Choroid plexus epithelial cell (primary cell): ENCODE measurements around the gene FRMD5.

Experiments
- DNase-seq: peaks from one replicate; pipeline ENCODE4 v3.0.0-alpha.2; 2010; ENCODE audit warnings: low read depth
- H3K4me3 ChIP-seq: 2 replicates; pipeline ENCODE4 v1.5.1; 2011; ENCODE audit warnings: low read depth, mild to moderate bottlenecking, control low read depth, low read length, moderate library complexity
- TF ChIP-seq, protein P1 (sequence below): conservative IDR thresholded peaks from 2 replicates; pipeline ENCODE4 v1.5.1; 2011; ENCODE audit warnings: low read depth, mild to moderate bottlenecking, control low read depth, inconsistent platforms, low read length, moderate library complexity

Gene FRMD5

DNA sequence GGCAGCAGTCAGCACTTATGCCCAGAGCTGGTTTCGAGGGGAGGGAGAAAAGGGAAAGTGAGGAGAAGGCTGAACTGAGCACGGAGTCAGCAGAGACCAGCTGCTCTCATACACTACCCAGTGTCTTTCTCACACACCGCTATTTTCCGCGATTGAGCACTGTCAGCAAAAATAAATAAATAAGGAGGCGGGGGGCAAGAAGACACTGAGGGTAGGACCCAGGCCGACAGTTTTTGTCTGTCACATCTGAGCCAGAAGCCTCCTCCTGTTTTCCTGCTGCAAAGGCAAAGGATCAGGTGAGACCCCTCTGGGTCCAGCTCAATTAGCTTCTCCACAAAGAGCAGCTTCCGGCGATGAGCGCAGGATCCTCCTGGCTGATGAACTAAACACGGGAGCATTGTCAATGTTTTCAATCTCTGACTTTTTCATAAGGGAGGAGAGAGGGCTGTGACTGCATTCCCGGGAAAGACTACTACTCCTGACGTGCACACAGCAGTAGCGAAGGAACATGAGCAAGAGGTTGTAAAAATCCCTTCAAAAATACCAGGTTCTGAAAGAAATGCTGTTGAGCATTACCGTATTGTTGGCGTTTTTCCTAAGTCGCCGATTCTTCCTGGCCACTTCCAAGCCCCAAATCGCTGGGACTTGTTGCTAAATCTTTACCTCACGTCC is 1.3 kb downstream of the FRMD5 start:
- TF ChIP-seq, protein P1, sequence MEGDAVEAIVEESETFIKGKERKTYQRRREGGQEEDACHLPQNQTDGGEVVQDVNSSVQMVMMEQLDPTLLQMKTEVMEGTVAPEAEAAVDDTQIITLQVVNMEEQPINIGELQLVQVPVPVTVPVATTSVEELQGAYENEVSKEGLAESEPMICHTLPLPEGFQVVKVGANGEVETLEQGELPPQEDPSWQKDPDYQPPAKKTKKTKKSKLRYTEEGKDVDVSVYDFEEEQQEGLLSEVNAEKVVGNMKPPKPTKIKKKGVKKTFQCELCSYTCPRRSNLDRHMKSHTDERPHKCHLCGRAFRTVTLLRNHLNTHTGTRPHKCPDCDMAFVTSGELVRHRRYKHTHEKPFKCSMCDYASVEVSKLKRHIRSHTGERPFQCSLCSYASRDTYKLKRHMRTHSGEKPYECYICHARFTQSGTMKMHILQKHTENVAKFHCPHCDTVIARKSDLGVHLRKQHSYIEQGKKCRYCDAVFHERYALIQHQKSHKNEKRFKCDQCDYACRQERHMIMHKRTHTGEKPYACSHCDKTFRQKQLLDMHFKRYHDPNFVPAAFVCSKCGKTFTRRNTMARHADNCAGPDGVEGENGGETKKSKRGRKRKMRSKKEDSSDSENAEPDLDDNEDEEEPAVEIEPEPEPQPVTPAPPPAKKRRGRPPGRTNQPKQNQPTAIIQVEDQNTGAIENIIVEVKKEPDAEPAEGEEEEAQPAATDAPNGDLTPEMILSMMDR: no peak
- peak; percentile 51 for DNase-seq
- H3K4me3 ChIP-seq: peak overlapping the region; percentile 80

DNA sequence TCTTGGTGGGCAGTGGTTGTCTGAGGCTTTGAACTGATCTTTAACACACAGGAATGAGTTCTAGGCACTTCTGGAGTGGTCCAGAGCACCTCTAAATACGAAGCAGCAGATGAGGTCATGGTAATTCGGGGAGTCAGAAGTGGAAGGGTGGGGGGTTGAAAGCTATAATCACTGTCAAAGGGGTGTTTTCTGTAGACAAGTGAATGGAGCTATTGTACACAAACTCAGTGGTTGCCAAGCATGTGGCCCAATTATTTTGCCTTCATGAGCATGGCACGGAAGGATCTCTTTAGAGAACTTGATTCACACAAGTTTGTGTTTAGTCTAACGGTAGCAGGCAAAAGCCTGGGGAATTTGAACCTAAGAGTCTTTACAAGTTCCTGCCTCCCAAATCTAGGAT is 6.3 kb downstream of the FRMD5 start:
- no peak for DNase-seq
- TF ChIP-seq, protein P1: no peak
- H3K4me3 ChIP-seq: no peak overlapping the region

DNA sequence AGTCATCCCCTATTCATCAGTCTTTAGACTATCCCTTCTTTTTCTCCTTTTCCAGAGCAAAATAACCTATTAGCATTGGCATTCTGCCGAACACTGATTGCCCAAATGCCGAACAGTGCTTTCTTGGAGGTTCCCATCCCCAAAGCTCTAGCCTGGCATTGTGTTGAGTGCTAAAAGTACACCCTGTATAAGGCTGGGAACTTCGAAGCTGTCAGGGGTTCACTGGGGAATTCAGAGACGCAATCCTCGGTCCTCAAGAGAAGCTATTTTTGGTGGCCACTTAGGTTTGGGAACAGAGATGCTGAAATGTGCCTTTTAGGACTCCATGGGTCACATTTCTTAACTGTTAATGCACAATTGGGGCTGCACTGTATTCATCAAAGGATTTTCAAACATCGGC is 8.4 kb downstream of the FRMD5 start:
- DNase-seq: no peak
- TF ChIP-seq, protein P1: no peak
- no peak overlapping the region for H3K4me3 ChIP-seq

DNA sequence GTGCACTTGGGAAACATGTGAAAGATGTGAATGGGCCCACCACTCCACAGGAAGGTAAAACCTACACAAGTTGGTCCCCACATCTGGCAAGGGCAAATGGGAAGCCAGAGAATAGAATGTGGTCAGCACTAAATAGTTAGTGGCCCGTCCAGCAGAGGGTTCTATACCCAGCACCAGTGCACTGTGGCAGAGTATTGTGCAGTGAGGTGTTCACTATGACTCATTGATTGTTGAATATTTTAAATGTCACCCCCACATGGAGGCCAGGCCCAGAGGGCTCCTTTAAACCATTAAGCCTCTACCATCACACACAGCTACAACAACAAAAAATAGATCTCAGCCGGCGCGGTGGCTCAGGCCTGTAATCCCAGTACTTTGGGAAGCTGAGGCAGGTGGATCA is 11.7 kb downstream of the FRMD5 start:
- H3K4me3 ChIP-seq: no peak overlapping the region
- DNase-seq: no peak
- TF ChIP-seq, protein P1: no peak

DNA sequence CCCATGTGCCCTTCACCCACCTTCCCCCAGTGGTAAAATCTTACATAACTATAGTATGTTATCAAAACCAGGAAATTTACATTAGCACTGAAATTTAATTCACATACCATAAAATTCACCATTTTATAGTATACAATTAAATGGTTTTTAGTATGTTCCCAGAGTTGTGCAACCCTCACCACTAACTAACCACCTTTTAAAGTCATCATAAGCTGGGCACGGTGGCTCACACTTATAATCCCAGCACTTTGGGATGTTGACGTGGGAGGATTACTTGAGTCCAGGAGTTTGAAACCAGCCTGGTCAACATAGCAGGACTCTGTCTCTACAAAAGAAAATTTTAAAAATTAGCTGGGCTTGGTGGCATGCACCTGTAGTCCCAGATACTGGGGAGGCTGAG is 13.7 kb downstream of the FRMD5 start:
- H3K4me3 ChIP-seq: no peak overlapping the region
- no peak for DNase-seq
- TF ChIP-seq, protein P1: no peak

DNA sequence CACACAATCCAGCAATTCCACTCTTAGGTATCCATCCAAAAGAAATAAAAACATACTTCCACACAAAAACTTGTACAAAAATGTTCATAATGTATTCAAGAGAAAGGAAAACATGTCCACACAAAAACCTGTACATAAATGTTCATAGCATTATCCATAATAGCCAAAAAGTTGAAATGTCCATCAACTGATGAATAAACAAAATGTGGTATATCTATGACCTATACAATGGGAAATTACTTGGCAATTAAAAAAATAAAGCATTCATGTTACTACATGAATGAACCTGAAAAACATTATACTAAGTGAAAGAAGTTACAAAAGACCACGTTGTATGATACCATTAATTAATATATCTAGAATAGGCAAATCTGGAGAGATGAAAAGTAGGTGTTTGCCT is 17.9 kb downstream of the FRMD5 start:
- no peak overlapping the region for H3K4me3 ChIP-seq
- TF ChIP-seq, protein P1: no peak
- no peak for DNase-seq

DNA sequence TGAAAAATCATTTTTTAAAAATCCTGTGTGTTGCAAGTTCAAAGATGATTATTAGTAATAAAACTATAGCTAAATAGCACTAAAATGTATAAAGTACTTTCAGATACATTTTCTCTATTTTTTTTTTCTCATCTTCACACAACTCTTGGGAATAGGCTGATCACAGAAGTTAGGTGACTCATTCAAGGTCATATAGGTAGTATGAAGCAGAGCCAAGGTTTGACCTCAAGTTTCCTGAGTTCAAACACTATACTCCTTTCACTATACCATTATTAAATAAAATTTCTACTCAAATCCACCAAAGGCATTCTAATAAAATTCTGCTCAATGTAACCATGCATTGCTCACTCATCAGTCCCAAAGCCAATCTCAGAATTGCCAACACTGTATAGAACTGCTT is 21.3 kb downstream of the FRMD5 start:
- TF ChIP-seq, protein P1: no peak
- DNase-seq: no peak
- no peak overlapping the region for H3K4me3 ChIP-seq
